Loucy (cell line): Measurements from ENCODE around the gene IRX3.

Source experiments
- H2AFZ ChIP-seq: fragments of 200-600 bp; sonication (generic); 2 replicates; pipeline ENCODE4 v1.6.0; 2016; ENCODE audit warnings: antibody characterized with exemption, mild to moderate bottlenecking, low read length, moderate library complexity
- H3F3A ChIP-seq: fragments of 200-600 bp; 2 replicates; pipeline ENCODE4 v1.6.0; 2016; ENCODE audit warnings: antibody characterized with exemption, low read depth, mild to moderate bottlenecking
- H3K27me3 ChIP-seq: fragments of 200-600 bp; sonication (generic); 2 replicates; pipeline ENCODE4 v1.6.1; 2014; ENCODE audit warnings: low read length, mild to moderate bottlenecking; ENCODE audit not compliant: insufficient read depth, poor library complexity, severe bottlenecking
- H3K36me3 ChIP-seq: fragments of 200-600 bp; sonication (generic); 2 replicates; pipeline ENCODE4 v1.6.1; 2016; ENCODE audit warnings: low read length; ENCODE audit not compliant: insufficient read depth
- H3K4me1 ChIP-seq: fragments of 200-600 bp; sonication (generic); 2 replicates; pipeline ENCODE4 v1.5.1; 2014; ENCODE audit warnings: low read length, mild to moderate bottlenecking; ENCODE audit not compliant: insufficient read depth, poor library complexity, severe bottlenecking
- H3K4me2 ChIP-seq: fragments of 200-600 bp; sonication (generic); 2 replicates; pipeline ENCODE4 v1.6.0; 2014; ENCODE audit warnings: antibody characterized with exemption, low read length, low read depth, mild to moderate bottlenecking; ENCODE audit not compliant: poor library complexity, severe bottlenecking
- H3K4me3 ChIP-seq: fragments of 200-600 bp; sonication (generic); 2 replicates; pipeline ENCODE4 v1.5.1; 2014; ENCODE audit warnings: low read length, mild to moderate bottlenecking, mixed read lengths; ENCODE audit not compliant: poor library complexity, severe bottlenecking
- H3K79me2 ChIP-seq: fragments of 200-600 bp; sonication (generic); 2 replicates; pipeline ENCODE4 v1.6.1; 2014; ENCODE audit warnings: low read length; ENCODE audit not compliant: insufficient read depth
- H3K9ac ChIP-seq: fragments of 200-600 bp; sonication (generic); 2 replicates; pipeline ENCODE4 v1.6.0; 2014; ENCODE audit warnings: mild to moderate bottlenecking, low read depth, low read length, moderate library complexity; ENCODE audit not compliant: poor library complexity, severe bottlenecking
- H3K9me2 ChIP-seq: fragments of 200-600 bp; sonication (generic); replicated peaks from 2 replicates; pipeline ENCODE4 v1.6.1; 2016; ENCODE audit warnings: low read depth, low read length, mixed read lengths
- H3K9me3 ChIP-seq: fragments of 200-600 bp; sonication (generic); 2 replicates; pipeline ENCODE4 v1.6.1; 2014; ENCODE audit warnings: mild to moderate bottlenecking, antibody characterized with exemption, low read length, low read depth; ENCODE audit not compliant: insufficient read depth
- H4K20me1 ChIP-seq: fragments of 200-600 bp; sonication (generic); 2 replicates; pipeline ENCODE4 v1.6.0; 2014; ENCODE audit warnings: antibody characterized with exemption, low read length, mild to moderate bottlenecking; ENCODE audit not compliant: insufficient read depth, poor library complexity, severe bottlenecking
- EZH2phosphoT487 ChIP-seq: fragments of 200-600 bp; IDR thresholded peaks from 2 replicates; pipeline ENCODE4 v1.6.1; 2018; ENCODE audit warnings: antibody characterized with exemption, mild to moderate bottlenecking, moderate library complexity, borderline replicate concordance
- TF ChIP-seq, protein P1 (sequence below): fragments of 200-600 bp; sonication (generic); conservative IDR thresholded peaks from 2 replicates; pipeline ENCODE4 v1.5.1; 2014; ENCODE audit warnings: mild to moderate bottlenecking, antibody characterized with exemption, low read length

The IRX3 gene

DNA sequence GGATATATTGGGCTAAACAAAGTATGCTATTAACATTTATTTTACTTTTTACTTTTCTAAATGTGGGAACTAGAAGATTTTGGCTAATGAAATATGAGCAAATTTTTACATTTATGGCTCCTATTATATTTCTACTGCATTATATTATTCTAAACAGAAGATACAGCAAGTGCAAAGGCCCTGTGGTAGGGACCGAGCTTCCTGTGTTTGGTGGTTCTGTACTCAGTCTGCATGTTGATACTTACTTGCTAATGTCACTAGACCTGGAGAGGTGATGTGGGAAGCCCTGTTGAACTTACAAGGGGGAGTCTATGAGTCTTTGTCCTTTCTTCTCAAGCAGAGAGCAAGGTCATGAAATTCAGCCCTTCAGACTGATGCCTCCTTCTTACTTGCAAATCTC is 10.0 kb upstream of the IRX3 start:
- TF ChIP-seq, protein P1, sequence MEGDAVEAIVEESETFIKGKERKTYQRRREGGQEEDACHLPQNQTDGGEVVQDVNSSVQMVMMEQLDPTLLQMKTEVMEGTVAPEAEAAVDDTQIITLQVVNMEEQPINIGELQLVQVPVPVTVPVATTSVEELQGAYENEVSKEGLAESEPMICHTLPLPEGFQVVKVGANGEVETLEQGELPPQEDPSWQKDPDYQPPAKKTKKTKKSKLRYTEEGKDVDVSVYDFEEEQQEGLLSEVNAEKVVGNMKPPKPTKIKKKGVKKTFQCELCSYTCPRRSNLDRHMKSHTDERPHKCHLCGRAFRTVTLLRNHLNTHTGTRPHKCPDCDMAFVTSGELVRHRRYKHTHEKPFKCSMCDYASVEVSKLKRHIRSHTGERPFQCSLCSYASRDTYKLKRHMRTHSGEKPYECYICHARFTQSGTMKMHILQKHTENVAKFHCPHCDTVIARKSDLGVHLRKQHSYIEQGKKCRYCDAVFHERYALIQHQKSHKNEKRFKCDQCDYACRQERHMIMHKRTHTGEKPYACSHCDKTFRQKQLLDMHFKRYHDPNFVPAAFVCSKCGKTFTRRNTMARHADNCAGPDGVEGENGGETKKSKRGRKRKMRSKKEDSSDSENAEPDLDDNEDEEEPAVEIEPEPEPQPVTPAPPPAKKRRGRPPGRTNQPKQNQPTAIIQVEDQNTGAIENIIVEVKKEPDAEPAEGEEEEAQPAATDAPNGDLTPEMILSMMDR: no peak
- no peak for TF ChIP-seq EZH2phosphoT487
- Histone ChIP-seq H3K36me3 (no peaks in the 10 kb centered on the region), H3K9me2 (no peaks in the 10 kb centered on the region), H3K4me3 (no peak overlapping the region), H3K79me2 (no peaks in the 10 kb centered on the region), H3K9me3 (no peaks in the 10 kb centered on the region), H2AFZ (no peak overlapping the region), H3K27me3 (no peaks in the 10 kb centered on the region), H3K9ac (no peak overlapping the region), H3F3A (peaks cover 6% of the 10 kb centered on the region; the same call in 1 of the 2 replicates), H3K4me1 (peaks cover 6% of the 10 kb centered on the region), H3K4me2 (no peak overlapping the region), H4K20me1 (no peaks in the 10 kb centered on the region)

DNA sequence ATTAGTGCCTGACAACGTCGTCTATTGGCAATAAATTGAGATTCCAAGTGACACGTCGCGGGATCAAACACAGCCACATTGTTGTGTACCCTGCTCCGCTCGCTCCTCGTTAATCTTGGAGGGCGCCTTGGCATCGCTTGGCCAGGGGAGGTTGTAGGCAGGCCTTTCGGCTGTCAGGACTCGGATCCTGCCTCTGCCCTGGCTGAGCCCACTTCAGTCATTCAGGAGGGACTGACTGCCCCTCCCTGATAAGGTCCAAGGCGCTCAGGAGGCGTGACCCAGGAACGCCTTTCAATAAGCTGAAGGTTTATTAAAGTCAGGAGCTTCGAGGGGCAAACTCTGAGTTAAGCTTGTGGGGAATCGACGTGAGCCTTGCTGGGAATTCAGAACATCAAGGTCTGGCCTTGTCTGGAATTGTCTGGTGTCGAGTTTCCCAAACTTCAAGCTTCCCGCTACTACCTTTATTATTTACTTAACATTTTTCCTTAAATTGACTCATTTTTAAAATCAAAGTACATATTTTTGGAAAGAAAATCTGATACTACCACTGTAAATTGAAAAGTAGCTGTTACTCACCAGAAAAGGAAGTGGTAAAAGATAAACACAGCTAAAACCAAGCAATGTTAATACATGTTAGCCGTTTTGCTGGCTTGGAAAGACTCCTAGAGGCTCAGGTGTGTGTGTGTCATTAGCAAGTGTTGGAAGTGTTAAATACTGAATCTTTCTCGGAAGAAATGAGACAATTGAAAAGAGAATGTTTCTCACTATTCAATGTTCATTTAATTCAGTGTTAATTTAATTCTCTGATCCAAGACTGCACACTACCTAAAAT is 5.3 kb upstream of the IRX3 start:
- Histone ChIP-seq H3K4me3 (no peak overlapping the region), H3K4me1 (peaks cover 13% of the 10 kb centered on the region), H3K27me3 (no peaks in the 10 kb centered on the region), H3K9me2 (no peaks in the 10 kb centered on the region), H4K20me1 (no peaks in the 10 kb centered on the region), H3K9me3 (no peaks in the 10 kb centered on the region), H3K79me2 (peaks cover 20% of the 10 kb centered on the region), H3K9ac (no peak overlapping the region), H2AFZ (no peak overlapping the region), H3F3A (peaks cover 6% of the 10 kb centered on the region; the same call in 1 of the 2 replicates), H3K4me2 (no peak overlapping the region), H3K36me3 (no peaks in the 10 kb centered on the region)
- TF ChIP-seq, protein P1: no peak
- no peak for TF ChIP-seq EZH2phosphoT487

DNA sequence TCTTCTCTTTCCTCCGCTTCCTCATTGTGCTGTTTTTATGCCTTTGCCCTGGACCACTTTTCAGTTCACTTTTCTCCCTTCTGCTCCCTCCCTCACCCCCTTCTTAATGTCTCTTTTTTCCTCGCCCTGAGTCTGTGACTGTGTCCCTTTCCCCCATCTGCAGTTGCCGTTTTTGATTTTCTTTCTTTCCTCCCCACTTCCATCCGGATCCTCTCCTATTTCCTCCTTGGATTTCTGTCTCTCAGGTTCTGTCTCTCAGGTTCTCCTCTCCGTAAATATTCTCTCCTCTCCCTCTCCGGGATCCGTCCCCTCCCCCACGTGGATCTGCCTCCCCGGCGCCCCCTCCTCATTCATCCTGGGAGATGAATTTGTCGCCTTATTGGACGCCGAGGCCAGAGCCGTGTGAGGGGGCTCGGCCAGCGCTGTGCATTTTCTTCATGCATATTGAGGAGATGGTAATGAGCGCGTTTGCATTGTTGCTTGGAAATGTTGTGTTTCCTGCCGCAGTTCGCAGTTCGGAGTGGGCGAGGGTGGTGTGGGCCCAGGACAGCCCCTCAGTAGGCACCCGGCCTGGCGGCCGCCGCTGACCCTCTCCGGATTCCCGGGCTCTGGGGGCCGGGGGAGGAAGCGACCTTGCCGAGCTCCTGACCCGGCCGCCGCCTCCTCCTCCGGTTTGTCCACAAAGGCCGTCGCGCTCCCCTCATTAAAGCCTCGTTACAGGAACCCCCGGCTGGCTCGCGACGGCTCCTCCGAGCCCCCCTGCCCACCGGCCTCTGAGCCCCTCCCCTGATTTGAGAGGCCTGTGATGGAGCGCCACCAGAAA is 4.5 kb upstream of the IRX3 start:
- no peak for TF ChIP-seq EZH2phosphoT487
- TF ChIP-seq, protein P1: no peak
- Histone ChIP-seq H3K27me3 (no peaks in the 10 kb centered on the region), H3K4me2 (no peak overlapping the region), H2AFZ (no peak overlapping the region), H3K4me3 (no peak overlapping the region), H3F3A (peaks cover 6% of the 10 kb centered on the region; the same call in 1 of the 2 replicates), H3K9me2 (no peaks in the 10 kb centered on the region), H3K9ac (no peak overlapping the region), H3K9me3 (no peaks in the 10 kb centered on the region), H3K36me3 (no peaks in the 10 kb centered on the region), H3K79me2 (peaks cover 20% of the 10 kb centered on the region), H3K4me1 (peaks cover 13% of the 10 kb centered on the region), H4K20me1 (no peaks in the 10 kb centered on the region)
